Astrocyte (in vitro differentiated cells and primary cell): ENCODE results near the gene NRG2. TPM values are rescaled to one million over a fixed set of nuclear protein-coding genes. Genes with fewer than 3 reads are reported as not detected.

Experiments used
- DNase-seq: peaks from one replicate; pipeline ENCODE4 v3.0.0-alpha.2; 2010; ENCODE audit warnings: low read depth
- FAIRE-seq: peaks from 2 replicates; lab custom pipeline; 2011; peaks lifted over from hg19 to GRCh38; lab: Jason Lieb, UNC
- H2AFZ ChIP-seq: 2 replicates; pipeline ENCODE4 v1.6.0; 2012; ENCODE audit warnings: low read depth, low read length, inconsistent platforms
- H3K27ac ChIP-seq: 2 replicates; pipeline ENCODE4 v1.5.1; 2011; ENCODE audit warnings: low read depth, low read length, inconsistent platforms
- H3K27me3 ChIP-seq: 2 replicates; pipeline ENCODE4 v1.6.0; 2011; ENCODE audit warnings: low read length, inconsistent platforms; ENCODE audit not compliant: insufficient read depth
- H3K36me3 ChIP-seq: 2 replicates; pipeline ENCODE4 v1.5.1; 2011; ENCODE audit warnings: low read length, inconsistent platforms; ENCODE audit not compliant: insufficient read depth
- H3K4me1 ChIP-seq: 2 replicates; pipeline ENCODE4 v1.5.1; 2011; ENCODE audit warnings: low read length, inconsistent platforms; ENCODE audit not compliant: insufficient read depth
- H3K4me2 ChIP-seq: 2 replicates; pipeline ENCODE4 v1.6.0; 2012; ENCODE audit warnings: low read length, inconsistent platforms
- H3K4me3 ChIP-seq: 2 replicates; pipeline ENCODE4 v1.5.1; 2011; ENCODE audit warnings: low read depth, mild to moderate bottlenecking, low read length, inconsistent platforms; ENCODE audit not compliant: insufficient read depth
- H3K79me2 ChIP-seq: 2 replicates; pipeline ENCODE4 v1.6.0; 2012; ENCODE audit warnings: mild to moderate bottlenecking, low read length, inconsistent platforms; ENCODE audit not compliant: insufficient read depth
- H3K9ac ChIP-seq: 2 replicates; pipeline ENCODE4 v1.6.0; 2012; ENCODE audit warnings: mild to moderate bottlenecking, low read length, inconsistent platforms
- H3K9me3 ChIP-seq: 2 replicates; pipeline ENCODE4 v1.5.1; 2012; ENCODE audit warnings: low read depth, mild to moderate bottlenecking, low read length, inconsistent platforms; ENCODE audit not compliant: insufficient read depth
- H4K20me1 ChIP-seq: 2 replicates; pipeline ENCODE4 v1.6.0; 2012; ENCODE audit warnings: low read length, inconsistent platforms; ENCODE audit not compliant: insufficient read depth
- H3K27ac Mint-ChIP-seq: one replicate; pipeline ENCODE4 v1.8.0; 2021; ENCODE audit warnings: mild to moderate bottlenecking, mixed read lengths; ENCODE audit not compliant: unreplicated experiment
- H3K27me3 Mint-ChIP-seq: one replicate; pipeline ENCODE4 v1.8.0; 2021; ENCODE audit warnings: low read depth, mixed read lengths; ENCODE audit not compliant: unreplicated experiment
- H3K36me3 Mint-ChIP-seq: one replicate; pipeline ENCODE4 v1.8.0; 2021; ENCODE audit warnings: low read depth, mixed read lengths; ENCODE audit not compliant: unreplicated experiment
- H3K4me1 Mint-ChIP-seq: one replicate; pipeline ENCODE4 v1.8.0; 2021; ENCODE audit warnings: low read depth, mixed read lengths; ENCODE audit not compliant: unreplicated experiment
- H3K4me3 Mint-ChIP-seq: one replicate; pipeline ENCODE4 v1.8.0; 2021; ENCODE audit warnings: mild to moderate bottlenecking, moderate library complexity, mixed read lengths; ENCODE audit not compliant: unreplicated experiment
- H3K9me3 Mint-ChIP-seq: one replicate; pipeline ENCODE4 v1.8.0; 2021; ENCODE audit warnings: mild to moderate bottlenecking, mixed read lengths; ENCODE audit not compliant: unreplicated experiment
- EZH2 ChIP-seq: IDR thresholded peaks from 2 replicates; pipeline ENCODE4 v1.6.1; 2012; ENCODE audit warnings: mild to moderate bottlenecking, low read length, inconsistent platforms; ENCODE audit not compliant: insufficient read depth
- total RNA-seq: library from RNA; stranded (reverse); gene quantifications from 2 replicates; pipeline ENCODE4 v1.2.1, GENCODE V29; 2021
- TF ChIP-seq, protein P1 (sequence below): IDR thresholded peaks from 2 replicates; pipeline ENCODE4 v1.5.1; 2011; ENCODE audit warnings: low read depth, mild to moderate bottlenecking, inconsistent platforms, low read length, moderate library complexity; ENCODE audit not compliant: insufficient read depth

The NRG2 gene
- total RNA-seq, 1 donor from 2014 or later = 0.54 TPM

DNA sequence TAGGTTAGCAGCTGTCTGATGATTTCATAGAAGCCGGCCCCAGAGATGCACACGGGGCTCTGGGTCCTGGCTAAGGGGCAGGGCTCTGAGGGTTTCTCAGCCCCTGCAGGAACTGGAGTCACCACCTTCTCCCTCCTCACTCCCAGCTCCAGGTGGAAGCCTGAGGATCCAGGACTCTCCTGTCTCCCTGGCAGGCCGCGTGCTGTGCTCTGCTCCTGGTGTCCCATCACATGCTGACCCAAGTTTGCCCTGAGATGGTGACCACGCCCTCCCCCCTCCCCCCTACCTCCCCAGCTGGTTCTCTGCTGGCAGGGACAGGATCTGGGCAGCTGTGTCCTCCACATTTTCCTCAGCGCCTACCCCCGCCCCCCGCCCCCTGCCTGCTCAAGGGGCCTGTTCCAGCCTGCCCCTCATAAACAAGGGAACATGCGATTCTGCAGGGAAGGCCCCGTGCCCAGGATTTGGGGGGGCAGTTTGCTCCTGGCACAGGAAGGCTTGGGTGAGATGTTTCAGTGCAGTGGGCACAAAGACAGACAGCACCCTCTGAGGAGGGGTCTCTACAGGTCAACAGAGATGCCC, 160.0 kb downstream of the NRG2 start:
- no peak overlapping the region for H3K9ac ChIP-seq
- H3K4me1 Mint-ChIP-seq = no peaks in the 10 kb centered on the region
- no peak overlapping the region for H3K27ac ChIP-seq
- H3K36me3 Mint-ChIP-seq = peaks cover 5% of the 10 kb centered on the region
- TF ChIP-seq, protein P1, sequence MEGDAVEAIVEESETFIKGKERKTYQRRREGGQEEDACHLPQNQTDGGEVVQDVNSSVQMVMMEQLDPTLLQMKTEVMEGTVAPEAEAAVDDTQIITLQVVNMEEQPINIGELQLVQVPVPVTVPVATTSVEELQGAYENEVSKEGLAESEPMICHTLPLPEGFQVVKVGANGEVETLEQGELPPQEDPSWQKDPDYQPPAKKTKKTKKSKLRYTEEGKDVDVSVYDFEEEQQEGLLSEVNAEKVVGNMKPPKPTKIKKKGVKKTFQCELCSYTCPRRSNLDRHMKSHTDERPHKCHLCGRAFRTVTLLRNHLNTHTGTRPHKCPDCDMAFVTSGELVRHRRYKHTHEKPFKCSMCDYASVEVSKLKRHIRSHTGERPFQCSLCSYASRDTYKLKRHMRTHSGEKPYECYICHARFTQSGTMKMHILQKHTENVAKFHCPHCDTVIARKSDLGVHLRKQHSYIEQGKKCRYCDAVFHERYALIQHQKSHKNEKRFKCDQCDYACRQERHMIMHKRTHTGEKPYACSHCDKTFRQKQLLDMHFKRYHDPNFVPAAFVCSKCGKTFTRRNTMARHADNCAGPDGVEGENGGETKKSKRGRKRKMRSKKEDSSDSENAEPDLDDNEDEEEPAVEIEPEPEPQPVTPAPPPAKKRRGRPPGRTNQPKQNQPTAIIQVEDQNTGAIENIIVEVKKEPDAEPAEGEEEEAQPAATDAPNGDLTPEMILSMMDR = no peak
- no peak for TF ChIP-seq EZH2
- H4K20me1 ChIP-seq = no peaks in the 10 kb centered on the region
- peaks cover 13% of the 10 kb centered on the region for H3K27me3 ChIP-seq
- peaks cover 81% of the 10 kb centered on the region for H3K27me3 Mint-ChIP-seq
- H3K79me2 ChIP-seq = no peaks in the 10 kb centered on the region
- H3K4me3 Mint-ChIP-seq = no peak overlapping the region
- no peak for FAIRE-seq
- peaks cover 5% of the 10 kb centered on the region for H3K9me3 Mint-ChIP-seq
- no peak for DNase-seq
- no peaks in the 10 kb centered on the region for H3K4me1 ChIP-seq
- no peak overlapping the region for H3K4me2 ChIP-seq
- H3K9me3 ChIP-seq = no peaks in the 10 kb centered on the region
- no peaks in the 10 kb centered on the region for H3K36me3 ChIP-seq
- no peak overlapping the region for H3K4me3 ChIP-seq
- H3K27ac Mint-ChIP-seq = no peak overlapping the region
- H2AFZ ChIP-seq = no peak overlapping the region

DNA sequence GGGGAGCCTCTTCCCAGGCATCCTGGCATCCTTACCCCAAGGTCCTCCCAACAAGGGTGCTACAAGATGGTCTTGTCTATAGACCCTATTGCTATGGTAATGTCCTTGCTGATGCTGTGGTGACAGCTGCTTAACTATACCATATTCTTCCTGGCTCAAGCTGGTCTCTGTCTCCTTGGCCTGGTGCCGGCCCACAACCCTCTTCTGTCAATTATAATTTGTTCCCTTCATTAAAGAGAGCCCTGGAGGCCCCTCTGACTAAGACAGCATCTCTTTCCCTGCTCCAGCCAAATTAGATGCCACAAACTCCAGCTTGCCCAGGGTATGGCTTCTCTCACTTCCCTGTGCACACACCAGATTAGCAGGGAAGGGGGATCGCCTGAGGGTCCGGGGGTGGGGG, 160.8 kb downstream of the NRG2 start:
- FAIRE-seq (no peak), DNase-seq (no peak)
- H3K27ac Mint-ChIP-seq = no peak overlapping the region
- TF ChIP-seq, protein P1 = no peak
- TF ChIP-seq EZH2 = no peak
- no peaks in the 10 kb centered on the region for H4K20me1 ChIP-seq
- peaks cover 73% of the 10 kb centered on the region for H3K27me3 Mint-ChIP-seq
- no peaks in the 10 kb centered on the region for H3K36me3 ChIP-seq
- peaks cover 5% of the 10 kb centered on the region for H3K9me3 Mint-ChIP-seq
- no peaks in the 10 kb centered on the region for H3K79me2 ChIP-seq
- H3K4me3 ChIP-seq = no peak overlapping the region
- H3K36me3 Mint-ChIP-seq = peaks cover 4% of the 10 kb centered on the region
- H2AFZ ChIP-seq = no peak overlapping the region
- H3K4me3 Mint-ChIP-seq = no peak overlapping the region
- H3K4me1 ChIP-seq = no peaks in the 10 kb centered on the region
- no peak overlapping the region for H3K27ac ChIP-seq
- H3K4me1 Mint-ChIP-seq = no peaks in the 10 kb centered on the region
- no peaks in the 10 kb centered on the region for H3K9me3 ChIP-seq
- no peak overlapping the region for H3K9ac ChIP-seq
- H3K27me3 ChIP-seq = peaks cover 7% of the 10 kb centered on the region
- H3K4me2 ChIP-seq = no peak overlapping the region

DNA sequence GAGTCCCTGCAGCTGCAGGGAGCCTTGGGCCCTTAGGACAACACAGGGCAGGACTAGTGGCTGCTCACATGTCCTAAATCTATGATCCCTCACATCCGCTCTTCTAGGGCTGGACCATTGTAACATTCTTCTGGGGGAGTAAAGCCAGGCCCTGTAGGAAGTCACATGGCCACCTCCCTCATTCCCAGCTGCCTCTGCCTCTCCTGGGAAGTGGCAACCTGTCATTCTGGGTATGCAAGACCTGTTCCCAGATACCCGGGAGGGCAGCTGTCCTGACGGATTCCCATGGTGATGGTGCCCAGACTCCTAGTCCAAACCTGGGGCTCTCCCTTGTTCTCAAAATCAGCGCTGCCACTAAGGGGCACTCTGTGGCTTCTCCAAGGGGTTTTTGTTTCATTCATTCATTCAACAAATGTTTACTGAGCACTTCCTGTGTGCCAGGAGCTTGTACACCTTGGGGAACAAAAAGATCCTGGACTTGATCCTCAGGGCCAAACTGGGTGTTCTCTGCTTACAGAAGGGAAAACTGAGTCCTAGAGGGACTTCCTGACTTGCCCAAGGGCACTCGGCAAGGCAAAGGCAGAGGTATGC, 161.9 kb downstream of the NRG2 start:
- H3K9ac ChIP-seq = no peak overlapping the region
- no peak overlapping the region for H3K4me3 ChIP-seq
- peaks cover 63% of the 10 kb centered on the region for H3K27me3 Mint-ChIP-seq
- no peaks in the 10 kb centered on the region for H3K4me1 Mint-ChIP-seq
- H3K9me3 Mint-ChIP-seq = peaks cover 5% of the 10 kb centered on the region
- no peak for TF ChIP-seq EZH2
- TF ChIP-seq, protein P1 = no peak
- no peak overlapping the region for H3K27ac ChIP-seq
- no peak overlapping the region for H3K4me3 Mint-ChIP-seq
- FAIRE-seq (no peak), DNase-seq (no peak)
- H3K36me3 ChIP-seq = no peaks in the 10 kb centered on the region
- H3K36me3 Mint-ChIP-seq = peaks cover 3% of the 10 kb centered on the region
- no peaks in the 10 kb centered on the region for H3K4me1 ChIP-seq
- H3K79me2 ChIP-seq = no peaks in the 10 kb centered on the region
- H3K27me3 ChIP-seq = peaks cover 4% of the 10 kb centered on the region
- H2AFZ ChIP-seq = no peak overlapping the region
- H3K9me3 ChIP-seq = no peaks in the 10 kb centered on the region
- H3K27ac Mint-ChIP-seq = no peak overlapping the region
- no peak overlapping the region for H3K4me2 ChIP-seq
- no peaks in the 10 kb centered on the region for H4K20me1 ChIP-seq
